NCI-H510A treated with DMSO at 0.1 percent for 48 hours (cell line): ENCODE data around the gene CLEC18B.
A peak's percentile ranks its signal among the peaks of the same experiment; 100 is the strongest.
"Not testable (repeated sequence)": the region's sequence is repeated elsewhere in the genome, so short reads cannot be mapped to it uniquely, and the experiment has no call there.

Source experiments
- DNase-seq: peaks from one replicate; lab custom pipeline; 2025; lab: John Stamatoyannopoulos, UW

CLEC18B gene

DNA sequence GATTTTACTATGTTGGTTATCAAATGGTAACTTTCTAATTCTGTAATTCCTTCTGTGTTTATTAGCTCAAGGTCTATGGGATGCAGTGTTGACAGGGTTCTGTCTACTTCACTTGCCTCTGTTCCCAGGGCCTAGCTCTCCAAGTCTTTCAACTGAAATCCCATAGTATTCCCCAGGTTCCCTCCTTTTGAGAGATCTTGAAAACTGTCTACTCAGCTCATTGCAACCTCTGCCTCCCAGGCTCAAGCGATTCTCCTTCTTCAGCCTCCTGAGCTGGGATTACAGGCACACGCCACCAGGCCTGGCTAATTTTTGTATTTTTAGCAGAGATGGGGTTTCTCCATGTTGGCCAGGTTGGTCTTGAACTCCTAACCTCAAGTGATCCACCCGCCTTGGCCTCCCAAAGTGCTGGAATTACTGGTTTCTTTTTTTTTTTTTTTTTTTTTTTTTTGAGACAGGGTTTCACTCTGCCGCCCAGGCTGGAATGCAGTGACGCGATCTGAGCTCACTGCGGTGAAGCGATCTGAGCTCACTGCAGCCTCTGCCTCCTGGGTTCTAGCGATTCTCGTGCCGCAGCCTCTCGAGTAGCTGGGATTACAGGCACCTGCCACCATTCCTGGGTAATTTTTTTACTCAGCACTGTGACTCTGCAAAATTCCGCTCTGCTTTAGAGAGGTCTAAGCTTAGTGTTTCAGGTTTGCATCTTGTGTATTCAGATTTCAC is 22.5 kb upstream of the CLEC18B start:
- not testable (repeated sequence) for DNase-seq

GRCh38 chr16:74439685-74440084 is 18.4 kb upstream of the CLEC18B start:
- DNase-seq, result no peak

GRCh38 chr16:74438492-74438979 is 17.3 kb upstream of the CLEC18B start:
- DNase-seq, result no peak

DNA sequence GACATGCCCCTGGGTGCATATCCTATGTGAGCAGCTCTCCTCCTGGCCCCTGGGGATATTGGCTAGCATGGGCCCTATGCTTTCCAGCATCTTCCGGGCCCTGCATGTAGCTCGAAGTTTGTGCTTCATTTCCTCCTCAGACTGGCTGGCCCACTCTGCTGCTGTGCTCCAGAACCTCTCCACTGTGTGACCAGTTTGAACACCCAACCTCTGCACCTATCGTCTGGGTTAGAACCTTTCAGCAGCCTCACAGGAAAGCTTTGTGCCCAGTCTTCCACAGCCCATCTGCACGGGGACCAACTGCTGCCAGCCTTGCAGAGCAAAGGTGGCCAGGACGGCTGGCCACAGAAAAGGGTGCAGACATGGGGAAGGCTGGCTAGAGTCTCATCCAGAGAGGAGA is 10.2 kb upstream of the CLEC18B start:
- DNase-seq, result no peak

GRCh38 chr16:74430036-74430712 is 8.9 kb upstream of the CLEC18B start:
- DNase-seq, result peak; percentile 18

GRCh38 chr16:74428493-74428892 is 7.2 kb upstream of the CLEC18B start:
- DNase-seq, result not testable (repeated sequence)

DNA sequence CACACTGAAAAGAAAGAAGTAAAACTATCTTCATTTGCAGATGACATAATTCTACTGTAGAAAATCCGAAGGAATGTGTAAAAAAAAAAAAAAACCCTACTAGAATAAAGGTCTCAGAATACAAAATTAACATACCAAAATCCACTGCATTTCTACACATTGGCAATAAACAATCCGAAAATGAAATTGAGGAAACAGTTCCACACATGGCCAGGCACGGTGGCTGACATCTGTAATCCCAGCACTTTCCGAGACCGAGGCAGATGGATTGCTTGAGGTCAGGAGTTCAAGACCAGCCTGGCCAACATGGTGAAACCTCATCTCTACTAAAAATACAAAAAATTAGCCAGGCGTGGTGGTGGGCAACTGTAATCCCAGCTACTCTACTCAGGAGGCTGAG is 4.5 kb upstream of the CLEC18B start:
- not testable (repeated sequence) for DNase-seq

DNA sequence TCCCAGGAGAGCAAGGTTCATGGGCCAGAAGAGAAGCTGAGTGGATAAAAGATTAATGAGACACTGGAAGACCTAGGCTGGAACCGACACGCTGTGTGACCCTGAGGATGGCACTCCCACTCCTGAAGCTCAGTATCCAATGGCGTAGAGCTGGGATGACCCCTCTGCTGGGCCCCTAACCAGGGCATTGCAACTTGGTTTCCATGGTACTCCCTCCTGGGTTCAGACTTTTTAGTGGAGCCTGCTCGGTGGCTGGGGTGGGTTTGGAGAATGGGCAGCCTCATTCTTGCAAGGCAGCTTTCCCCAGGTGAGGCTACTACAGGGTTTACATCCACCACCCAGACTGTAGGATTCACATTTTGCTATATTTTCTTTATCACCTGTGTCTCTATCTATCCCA is 2.4 kb upstream of the CLEC18B start:
- DNase-seq, result not testable (repeated sequence)

GRCh38 chr16:74422086-74422485 is 808 bp upstream of the CLEC18B start:
- DNase-seq, result not testable (repeated sequence)

- not testable (repeated sequence) for DNase-seq
These were observed 156 bp upstream of the CLEC18B start for GRCh38 chr16:74421482-74421785.

DNA sequence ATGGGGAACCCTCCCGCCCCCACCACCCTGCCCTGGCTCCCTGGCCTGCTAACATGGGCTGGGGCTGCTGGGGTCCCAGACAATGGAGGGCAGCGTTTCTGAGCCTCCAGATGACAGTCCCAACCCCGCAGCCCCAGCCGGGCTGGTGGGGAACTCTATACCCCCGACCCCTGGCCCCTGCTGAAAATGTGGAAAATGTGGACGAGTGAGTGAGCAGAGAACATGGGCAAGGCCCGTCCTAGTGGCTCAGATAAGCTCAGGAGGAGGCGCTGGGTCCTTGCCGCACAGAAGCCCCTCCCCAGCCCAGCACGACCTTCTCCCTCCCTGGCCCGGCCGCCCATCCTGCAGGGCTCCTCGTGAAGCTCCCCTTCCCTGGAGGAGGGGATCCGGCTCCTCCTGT is 1.5 kb downstream of the CLEC18B start:
- DNase-seq, result not testable (repeated sequence)

- DNase-seq, result not testable (repeated sequence)
These were observed 3.4 kb downstream of the CLEC18B start for GRCh38 chr16:74417897-74418296.

DNA sequence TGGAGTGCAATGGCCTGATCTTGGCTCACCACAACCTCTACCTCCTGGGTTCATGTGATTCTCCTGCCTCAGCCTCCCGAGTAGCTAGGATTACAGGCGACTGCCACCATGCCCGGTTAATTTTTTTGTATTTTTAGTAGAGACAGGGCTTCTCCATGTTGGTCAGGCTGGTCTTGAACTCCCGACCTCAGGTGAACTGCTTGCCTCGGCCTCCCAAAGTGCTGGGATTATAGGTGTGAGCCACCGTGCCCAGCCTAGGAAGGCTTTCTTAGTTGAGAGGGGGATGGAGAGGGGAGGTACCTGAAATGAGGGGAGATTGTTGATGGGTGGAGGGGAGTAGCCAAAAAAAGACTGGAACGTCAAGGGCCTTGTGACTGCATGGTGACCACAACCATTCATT is 7.4 kb downstream of the CLEC18B start:
- not testable (repeated sequence) for DNase-seq

DNA sequence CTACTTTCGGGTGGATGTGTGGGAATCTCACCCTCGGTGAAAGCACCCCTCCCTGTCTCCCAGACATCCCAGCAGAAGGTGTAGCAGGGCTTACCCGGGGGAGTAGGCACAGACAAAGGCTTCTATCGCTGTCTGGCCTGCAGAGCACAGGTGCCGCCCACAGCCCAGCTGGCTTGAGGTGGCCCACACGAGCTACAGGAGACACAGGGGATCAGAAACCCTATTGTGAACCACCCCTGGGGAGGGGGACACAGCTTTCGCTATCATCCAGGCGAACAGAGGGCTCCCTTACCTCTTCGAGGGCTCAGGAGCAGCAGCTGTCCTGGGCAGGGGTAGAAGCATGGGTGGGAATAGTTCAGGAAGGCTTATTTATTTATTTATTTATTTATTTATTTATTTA is 7.8 kb downstream of the CLEC18B start:
- not testable (repeated sequence) for DNase-seq

- DNase-seq, result not testable (repeated sequence)
These were observed 8.4 kb downstream of the CLEC18B start for GRCh38 chr16:74412775-74413390.

DNA sequence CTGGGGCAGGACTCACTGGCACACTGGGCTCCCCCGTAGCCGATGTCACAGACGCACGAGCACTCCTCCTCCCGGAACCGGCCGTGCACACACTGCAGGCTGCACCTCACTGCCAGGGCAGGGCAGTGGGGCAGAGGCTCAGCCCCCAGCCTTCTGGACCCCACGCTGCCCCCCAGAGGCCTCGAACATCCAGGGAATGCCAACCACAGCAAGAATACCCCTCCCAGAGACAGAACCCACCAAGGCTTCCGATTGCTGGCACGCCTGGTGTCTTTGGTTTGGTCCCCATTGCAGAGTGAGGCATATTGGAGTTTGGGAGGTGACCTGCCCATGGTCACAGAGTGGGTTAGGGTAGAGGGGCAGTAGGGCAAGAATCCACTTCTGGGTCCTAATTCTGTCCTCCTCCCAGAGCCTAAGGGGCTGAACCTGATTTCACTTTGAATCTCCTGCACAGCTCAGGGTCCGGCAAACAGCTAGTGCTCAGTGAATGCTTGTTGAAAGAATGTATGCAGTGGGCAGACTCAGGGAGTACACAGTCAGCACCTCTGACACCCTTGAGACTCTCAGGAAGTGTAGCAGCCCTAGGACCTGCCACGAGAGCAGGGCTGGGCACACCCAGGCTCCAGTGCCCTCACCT is 9.0 kb downstream of the CLEC18B start:
- DNase-seq, result not testable (repeated sequence)

GRCh38 chr16:74410981-74411380 is 10.3 kb downstream of the CLEC18B start:
- not testable (repeated sequence) for DNase-seq

DNA sequence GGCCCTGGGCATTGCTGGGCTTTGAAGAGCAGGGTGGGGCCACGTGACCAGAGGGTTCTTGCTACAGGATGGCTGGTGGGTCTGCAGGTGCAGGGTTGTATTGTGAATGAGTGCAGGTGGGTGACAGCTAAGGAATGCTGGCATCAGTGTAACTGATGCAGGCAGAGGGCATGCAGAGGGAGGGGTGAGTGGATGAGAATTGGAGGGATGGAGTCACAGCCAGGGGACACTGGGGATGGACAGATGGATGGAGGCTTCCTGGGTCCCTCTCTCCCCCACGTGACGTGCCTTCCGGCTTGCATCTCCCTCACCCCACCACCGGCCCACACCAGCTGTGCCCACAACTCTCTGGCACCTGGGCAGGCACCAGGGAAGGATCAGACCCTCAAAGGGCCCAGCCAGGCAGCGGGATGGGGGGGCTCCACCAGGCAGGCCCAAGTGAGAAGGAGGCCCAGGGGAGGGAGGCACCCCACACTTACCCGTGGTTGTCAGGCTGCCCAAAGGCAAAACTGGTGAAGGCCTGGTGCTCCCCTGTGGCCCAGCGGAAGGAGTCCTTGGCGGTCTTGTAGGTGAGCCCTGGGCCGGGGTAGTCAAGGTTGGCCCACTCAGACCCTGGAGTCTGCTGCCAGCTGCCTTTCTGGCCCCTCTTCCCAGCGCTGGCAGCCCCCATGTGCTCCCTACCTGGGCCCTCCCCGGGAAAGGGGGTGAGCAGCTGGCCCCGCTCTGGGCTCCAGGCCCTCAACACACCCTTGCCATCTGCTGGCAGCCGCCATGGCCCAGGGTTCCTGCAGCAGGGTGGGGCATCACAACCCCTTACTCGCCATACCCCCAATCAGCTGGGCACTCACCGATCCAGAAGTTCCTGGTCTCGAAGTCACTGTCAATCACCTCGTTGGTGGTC is 11.0 kb downstream of the CLEC18B start:
- DNase-seq, result not testable (repeated sequence)

- not testable (repeated sequence) for DNase-seq
These were observed 11.9 kb downstream of the CLEC18B start for GRCh38 chr16:74409185-74409981.

DNA sequence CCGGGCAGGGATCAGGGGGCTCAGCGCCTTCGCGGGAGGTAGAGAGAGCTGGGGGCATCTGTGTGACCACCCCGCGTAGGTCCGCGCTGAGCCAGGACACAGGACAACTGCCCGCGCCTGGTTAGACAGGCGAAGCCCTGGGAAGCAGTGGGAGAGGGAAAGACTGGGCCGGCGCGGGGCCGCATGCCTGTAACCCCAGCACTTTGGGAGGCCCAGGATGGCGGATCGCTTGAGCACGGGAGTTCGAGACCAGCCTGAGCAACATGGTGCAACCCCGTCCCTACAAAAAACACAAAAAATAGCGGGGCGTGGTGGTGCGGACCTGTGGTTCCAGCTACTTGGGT is 13.9 kb downstream of the CLEC18B start:
- DNase-seq, result not testable (repeated sequence)
